ENCODE measurements around the gene EYS.
"Not testable (repeated sequence)": the region's sequence is repeated elsewhere in the genome, so short reads cannot be mapped to it uniquely, and the experiment has no call there.

The EYS gene

GRCh38 chr6:65449926-65450325 is 257.1 kb downstream of the EYS start:
- no peak for DNase-seq

GRCh38 chr6:65448866-65449265 is 258.2 kb downstream of the EYS start:
- DNase-seq = no peak

- no peak for DNase-seq
Observed at GRCh38 chr6:65436281-65436680, 270.7 kb downstream of the EYS start.

GRCh38 chr6:65416621-65417020 is 290.4 kb downstream of the EYS start:
- no peak for DNase-seq

GRCh38 chr6:65410309-65410708 is 296.7 kb downstream of the EYS start:
- no peak for DNase-seq

- DNase-seq = no peak
Observed at GRCh38 chr6:65402564-65402963, 304.5 kb downstream of the EYS start.

- no peak for DNase-seq
Observed at GRCh38 chr6:65399355-65400084, 307.5 kb downstream of the EYS start.

GRCh38 chr6:65398851-65399250 is 308.2 kb downstream of the EYS start:
- DNase-seq = no peak

GRCh38 chr6:65350530-65350929 is 356.5 kb downstream of the EYS start:
- DNase-seq = peak; percentile 60

- DNase-seq = not testable (repeated sequence)
Observed at GRCh38 chr6:65302655-65303054, 404.4 kb downstream of the EYS start.

GRCh38 chr6:65299236-65299635 is 407.8 kb downstream of the EYS start:
- no peak for DNase-seq

GRCh38 chr6:65295812-65296211 is 411.2 kb downstream of the EYS start:
- DNase-seq = no peak

- DNase-seq = no peak
Observed at GRCh38 chr6:65289491-65289890, 417.5 kb downstream of the EYS start.

GRCh38 chr6:65285275-65285674 is 421.8 kb downstream of the EYS start:
- no peak for DNase-seq

- no peak for DNase-seq
Observed at GRCh38 chr6:65280060-65280459, 427.0 kb downstream of the EYS start.

- no peak for DNase-seq
Observed at GRCh38 chr6:65262241-65262640, 444.8 kb downstream of the EYS start.

- DNase-seq = no peak
Observed at GRCh38 chr6:65259982-65260381, 447.0 kb downstream of the EYS start.

GRCh38 chr6:65259059-65259458 is 448.0 kb downstream of the EYS start:
- DNase-seq = no peak

- no peak for DNase-seq
Observed at GRCh38 chr6:65253041-65253440, 454.0 kb downstream of the EYS start.

GRCh38 chr6:65248101-65248610 is 458.9 kb downstream of the EYS start:
- no peak for DNase-seq

GRCh38 chr6:65231616-65232015 is 475.4 kb downstream of the EYS start:
- no peak for DNase-seq

GRCh38 chr6:65229825-65230224 is 477.2 kb downstream of the EYS start:
- peak; percentile 10 for DNase-seq

GRCh38 chr6:65221153-65221552 is 485.9 kb downstream of the EYS start:
- DNase-seq = no peak

GRCh38 chr6:65202738-65203137 is 504.3 kb downstream of the EYS start:
- DNase-seq = no peak

- no peak for DNase-seq
Observed at GRCh38 chr6:65199683-65200082, 507.3 kb downstream of the EYS start.

All from eye (tissue), 1 donor.